ENCODE data around the gene IL1RAPL1.

The IL1RAPL1 gene

GRCh38 chrX:29707088-29707487, 1119.8 kb downstream of the IL1RAPL1 start:
- DNase-seq (ENCODE audit: extremely low read depth in 1 of 2, low read depth in 1 of 2) = no peak

DNA sequence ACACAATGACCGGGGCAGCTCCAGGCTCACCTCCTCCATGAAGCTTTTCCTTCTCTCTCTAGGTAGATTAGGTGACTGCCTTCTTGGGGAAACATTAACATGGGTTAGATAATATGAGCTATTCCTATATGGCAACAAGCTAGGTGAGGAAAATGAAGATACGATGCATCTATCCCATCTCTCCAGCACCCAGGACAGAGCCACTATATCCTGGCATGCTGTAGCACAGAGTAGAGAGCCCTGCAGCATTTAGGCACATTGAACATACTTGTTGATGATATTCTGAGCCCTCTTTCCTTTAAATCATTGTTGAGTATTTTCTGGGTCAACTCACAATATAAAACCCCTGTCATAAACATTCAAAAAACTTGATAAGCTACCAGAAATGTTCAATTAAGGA, 1133.9 kb downstream of the IL1RAPL1 start:
- DNase-seq (ENCODE audit: extremely low read depth in 1 of 2, low read depth in 1 of 2) = no peak

GRCh38 chrX:29724316-29724715, 1137.1 kb downstream of the IL1RAPL1 start:
- DNase-seq (ENCODE audit: extremely low read depth in 1 of 2, low read depth in 1 of 2) = no peak

GRCh38 chrX:29726811-29727210, 1139.6 kb downstream of the IL1RAPL1 start:
- no peak for DNase-seq (ENCODE audit: extremely low read depth in 1 of 2, low read depth in 1 of 2)

- DNase-seq (ENCODE audit: extremely low read depth in 1 of 2, low read depth in 1 of 2) = no peak
Observed at GRCh38 chrX:29728639-29729038, 1141.4 kb downstream of the IL1RAPL1 start.

GRCh38 chrX:29744966-29745365, 1157.7 kb downstream of the IL1RAPL1 start:
- no peak for DNase-seq (ENCODE audit: extremely low read depth in 1 of 2, low read depth in 1 of 2)

GRCh38 chrX:29746326-29746725, 1159.1 kb downstream of the IL1RAPL1 start:
- DNase-seq (ENCODE audit: extremely low read depth in 1 of 2, low read depth in 1 of 2) = no peak

- no peak for DNase-seq (ENCODE audit: extremely low read depth in 1 of 2, low read depth in 1 of 2)
Observed at GRCh38 chrX:29762006-29762405, 1174.8 kb downstream of the IL1RAPL1 start.

- no peak for DNase-seq (ENCODE audit: extremely low read depth in 1 of 2, low read depth in 1 of 2)
Observed at GRCh38 chrX:29775890-29776289, 1188.6 kb downstream of the IL1RAPL1 start.

DNA sequence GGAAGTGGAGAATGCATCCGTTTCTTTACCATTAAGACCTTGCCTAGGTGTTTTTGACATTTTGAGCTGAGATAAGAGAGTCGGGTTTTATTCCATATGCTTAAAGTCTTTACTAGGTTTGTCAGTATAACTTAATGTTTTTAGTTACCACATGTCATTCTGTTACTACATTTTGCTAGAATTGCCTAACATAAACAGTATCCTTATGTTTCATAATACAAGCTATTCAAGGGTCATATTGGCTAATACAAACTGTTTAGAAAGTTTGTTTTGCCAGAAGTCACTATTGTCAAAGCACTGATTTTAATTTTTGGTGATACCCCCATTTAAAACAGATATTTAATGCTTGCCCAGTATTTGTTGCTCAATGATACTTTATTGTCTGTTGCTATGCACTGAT, 1200.4 kb downstream of the IL1RAPL1 start:
- DNase-seq (ENCODE audit: extremely low read depth in 1 of 2, low read depth in 1 of 2) = no peak

GRCh38 chrX:29788991-29789699, 1201.9 kb downstream of the IL1RAPL1 start:
- DNase-seq (ENCODE audit: extremely low read depth in 1 of 2, low read depth in 1 of 2) = no peak

- no peak for DNase-seq (ENCODE audit: extremely low read depth in 1 of 2, low read depth in 1 of 2)
Observed at GRCh38 chrX:29792335-29792734, 1205.1 kb downstream of the IL1RAPL1 start.

- no peak for DNase-seq (ENCODE audit: extremely low read depth in 1 of 2, low read depth in 1 of 2)
Observed at GRCh38 chrX:29797156-29797555, 1209.9 kb downstream of the IL1RAPL1 start.

DNA sequence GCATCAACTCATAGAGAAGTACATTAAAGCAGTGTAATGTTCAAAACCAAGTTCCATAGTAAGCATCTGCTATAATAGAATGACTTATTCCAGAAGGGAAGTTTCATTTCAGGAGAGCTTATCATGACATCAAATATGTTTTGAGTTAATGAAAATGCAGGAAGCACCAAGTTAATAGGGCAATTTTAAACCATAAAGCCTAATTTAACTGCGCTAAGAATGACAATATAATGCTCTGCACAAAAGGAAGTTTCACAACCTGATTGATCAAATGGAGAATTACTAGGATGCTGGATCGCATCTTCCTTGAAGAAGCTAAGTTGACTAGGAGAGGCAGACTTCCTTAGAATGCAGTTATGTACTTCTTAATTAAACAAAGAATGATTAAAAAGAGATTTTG, 1211.2 kb downstream of the IL1RAPL1 start:
- DNase-seq (ENCODE audit: extremely low read depth in 1 of 2, low read depth in 1 of 2) = no peak

DNA sequence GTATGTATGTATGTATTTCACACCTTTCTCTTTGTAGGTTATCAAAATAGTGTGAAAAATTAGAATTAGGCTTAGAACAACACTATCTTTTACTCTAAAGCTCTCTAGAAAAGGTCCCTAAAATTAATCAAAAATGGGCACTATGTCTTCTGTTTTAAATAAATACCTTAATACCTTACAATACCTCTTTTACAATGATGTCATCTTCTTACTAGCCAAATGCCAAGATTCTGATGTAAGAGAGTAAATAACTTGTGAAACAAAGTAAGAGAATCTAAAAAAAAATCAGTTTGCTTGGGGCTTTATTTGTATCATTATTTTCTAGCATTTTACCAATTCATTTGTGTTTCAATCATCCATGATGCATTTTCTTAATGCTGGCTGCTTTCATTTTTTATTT, 1225.9 kb downstream of the IL1RAPL1 start:
- no peak for DNase-seq (ENCODE audit: extremely low read depth in 1 of 2, low read depth in 1 of 2)

DNA sequence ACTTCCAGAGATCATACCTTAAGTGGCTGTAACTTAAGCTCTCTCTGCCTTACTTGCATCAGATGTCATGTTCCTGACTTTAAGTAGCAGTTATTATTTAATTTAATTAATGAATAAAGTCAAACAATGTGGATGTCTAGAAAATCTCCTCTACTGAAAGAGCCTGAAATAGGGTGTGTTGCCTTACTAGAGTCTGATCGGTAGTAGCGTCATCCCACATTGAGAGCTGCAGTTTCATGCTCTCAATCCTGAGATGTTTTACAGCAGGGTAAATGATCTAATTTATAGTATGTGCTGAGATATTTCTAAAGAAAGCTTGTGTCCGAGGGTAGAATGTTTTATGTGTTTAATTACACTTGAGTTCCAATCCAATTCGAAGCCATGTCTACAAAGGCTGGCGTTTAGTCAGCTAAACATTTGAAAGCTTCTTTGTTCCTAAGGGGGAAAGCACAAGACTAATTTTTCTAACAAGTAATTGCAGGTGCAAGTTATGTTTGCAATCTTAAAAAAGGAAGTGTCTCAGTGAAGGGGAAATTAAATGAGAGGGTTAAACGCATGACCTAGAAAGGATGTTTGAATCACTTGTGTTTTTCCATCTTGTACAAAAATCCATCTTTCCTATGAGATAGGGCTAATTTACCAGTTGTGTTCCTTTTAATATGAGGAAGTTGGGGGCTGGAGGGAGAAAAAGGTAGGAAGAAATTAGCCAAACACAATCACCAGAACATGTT, 1237.1 kb downstream of the IL1RAPL1 start:
- DNase-seq (ENCODE audit: extremely low read depth in 1 of 2, low read depth in 1 of 2) = no peak

DNA sequence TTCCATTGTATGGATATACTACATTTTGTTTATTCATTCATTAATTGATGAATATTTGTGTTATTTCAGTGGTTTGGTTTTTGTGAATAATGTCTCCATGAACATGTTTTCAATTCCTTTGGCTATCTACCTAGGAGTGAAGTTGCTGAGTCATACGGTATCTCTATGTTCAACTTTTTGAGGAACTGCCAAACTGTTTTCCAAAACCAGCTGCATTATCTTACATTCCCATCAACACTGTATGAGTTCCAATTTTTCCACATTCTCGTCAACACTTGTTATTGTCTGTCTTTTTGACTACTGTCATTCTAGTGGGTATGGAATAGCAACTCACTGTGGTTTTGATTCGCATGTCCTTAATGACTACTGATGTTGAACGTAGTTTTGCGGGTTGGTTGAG, 1239.5 kb downstream of the IL1RAPL1 start:
- no peak for DNase-seq (ENCODE audit: extremely low read depth in 1 of 2, low read depth in 1 of 2)

DNA sequence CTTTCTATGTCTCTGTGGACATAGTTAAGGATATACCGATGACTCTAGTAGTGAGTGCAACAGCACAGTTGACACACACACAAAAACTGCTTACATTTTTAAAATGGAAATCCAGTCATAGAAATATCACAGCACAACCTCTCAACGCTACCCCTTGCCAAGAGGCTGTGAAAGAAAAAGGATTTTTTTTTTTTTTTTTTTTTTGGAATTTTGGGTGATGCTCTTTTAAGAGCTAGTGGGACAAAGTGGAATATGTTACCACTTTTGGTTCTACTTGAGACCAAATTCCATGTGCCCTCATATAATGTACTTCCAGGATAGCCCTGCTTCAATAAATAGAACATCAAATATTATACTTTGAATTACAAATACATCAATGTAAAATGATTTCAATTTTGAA, 1247.1 kb downstream of the IL1RAPL1 start:
- DNase-seq (ENCODE audit: extremely low read depth in 1 of 2, low read depth in 1 of 2) = no peak

DNA sequence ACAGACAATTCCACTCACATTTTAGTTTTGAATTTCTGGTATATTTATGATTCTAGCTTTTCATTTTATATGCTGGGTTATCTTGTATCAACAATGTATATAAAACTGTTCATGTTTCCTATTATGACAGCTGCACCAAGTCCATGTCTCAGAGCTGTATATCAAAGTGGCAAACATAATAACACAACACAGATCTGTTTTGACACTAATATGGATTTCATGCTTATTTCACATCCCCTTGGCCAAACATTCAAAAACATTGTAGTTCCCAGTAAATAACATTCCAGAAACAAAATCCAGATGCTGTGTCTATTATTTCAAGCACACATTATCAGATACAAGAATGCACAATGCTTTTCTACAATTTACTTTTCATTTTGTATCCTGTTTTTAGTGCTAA, 1247.5 kb downstream of the IL1RAPL1 start:
- no peak for DNase-seq (ENCODE audit: extremely low read depth in 1 of 2, low read depth in 1 of 2)

- DNase-seq (ENCODE audit: extremely low read depth in 1 of 2, low read depth in 1 of 2) = no peak
Observed at GRCh38 chrX:29841750-29842149, 1254.5 kb downstream of the IL1RAPL1 start.

DNA sequence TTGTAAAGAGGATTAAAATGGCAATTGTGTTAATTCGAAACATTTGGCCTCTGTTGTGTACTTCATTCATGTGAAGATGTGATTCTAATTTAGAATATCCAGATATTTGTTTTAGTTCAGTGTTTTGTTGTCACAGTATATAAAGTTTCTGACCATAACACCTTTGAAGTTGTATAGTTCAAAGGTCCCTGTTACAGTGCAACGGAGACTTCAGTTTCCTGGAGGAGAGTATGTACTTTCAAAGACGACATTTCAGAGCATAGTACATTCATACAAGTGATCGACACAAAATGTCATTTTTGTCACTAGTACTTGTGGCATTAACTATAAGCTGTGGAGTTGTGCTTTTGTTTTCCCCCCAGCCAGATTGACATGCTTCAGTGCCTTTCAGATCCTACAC, 1255.3 kb downstream of the IL1RAPL1 start:
- no peak for DNase-seq (ENCODE audit: extremely low read depth in 1 of 2, low read depth in 1 of 2)

- no peak for DNase-seq (ENCODE audit: extremely low read depth in 1 of 2, low read depth in 1 of 2)
Observed at GRCh38 chrX:29851857-29852605, 1264.8 kb downstream of the IL1RAPL1 start.
